ENCODE measurements around the gene PLPP4. TPM values are rescaled to one million over a fixed set of nuclear protein-coding genes. Genes with fewer than 3 reads are reported as not detected.
A peak's percentile ranks its signal among the peaks of the same experiment; 100 is the strongest.

The PLPP4 gene
- total and polyA plus RNA-seq, 5 donors from 2014 or later = not detected

DNA sequence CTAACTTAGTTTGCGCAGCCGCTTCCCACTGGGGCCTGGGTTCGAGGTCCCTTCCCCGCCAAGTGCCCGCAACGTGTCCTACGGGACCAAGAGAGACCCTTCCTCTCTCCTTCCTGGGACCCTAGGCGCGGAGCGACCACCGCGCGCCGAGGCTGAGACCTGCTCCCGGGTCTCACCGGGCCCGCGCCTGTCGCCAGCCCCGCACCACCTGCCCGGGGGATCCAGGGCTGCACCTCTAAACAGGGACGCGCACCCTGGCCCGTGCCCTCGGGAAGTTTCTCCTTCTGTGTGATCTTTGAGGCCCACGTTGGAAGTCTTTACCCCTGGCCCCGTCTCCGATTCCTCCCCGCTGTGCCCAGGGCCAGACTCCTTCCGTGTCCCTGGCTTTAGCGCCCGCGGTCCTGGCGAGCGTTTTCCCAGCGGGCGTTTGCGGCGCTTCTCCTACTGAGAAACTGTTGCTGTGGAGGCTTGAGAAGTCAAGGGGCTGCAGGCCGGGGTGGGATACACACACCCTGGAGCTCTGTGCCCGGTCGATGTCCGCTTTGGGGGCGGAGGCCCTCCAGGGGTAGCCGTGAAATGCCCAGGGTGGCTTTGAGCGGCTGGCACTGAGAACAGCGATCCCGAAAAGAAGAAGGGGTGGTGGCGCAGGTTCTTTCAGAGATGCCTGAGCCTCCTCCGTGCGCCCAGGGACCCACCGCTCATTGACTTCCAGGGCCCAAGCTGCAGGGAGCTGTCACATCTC lies 575 bp downstream of the PLPP4 start:
- H3K4me3 ChIP-seq (ENCODE audit: low read depth, low read length) = no peak overlapping the region
- Mint-ChIP-seq H3K36me3 (no peaks in the 10 kb centered on the region), H3K4me3 (no peak overlapping the region), H3K4me1 (no peaks in the 10 kb centered on the region), H3K9me3 (peaks cover 0 to 3% (median 0%) of the 10 kb centered on the region in 7 donors), H3K27me3 (peaks cover 38% of the 10 kb centered on the region), H3K27ac (no peak overlapping the region)
- H3K27me3 ChIP-seq (ENCODE audit: control insufficient read depth, insufficient read depth, low read length) = peaks cover 14% of the 10 kb centered on the region
- H3K36me3 ChIP-seq (ENCODE audit: control insufficient read depth, insufficient read depth, low read length) = no peaks in the 10 kb centered on the region
- DNase-seq (no peak), ATAC-seq (ENCODE audit: low read depth in 2 of 2) (no peak)
- no peak overlapping the region for H3K27ac ChIP-seq (ENCODE audit: insufficient read depth, low read length, poor library complexity, severe bottlenecking)
- H3K9me3 ChIP-seq (ENCODE audit: control insufficient read depth in 2 of 2, low read length in 2 of 2) = no peaks in the 10 kb centered on the region
- H3K4me1 ChIP-seq (ENCODE audit: control insufficient read depth, insufficient read depth, low read length, poor library complexity, severe bottlenecking) = no peaks in the 10 kb centered on the region

DNA sequence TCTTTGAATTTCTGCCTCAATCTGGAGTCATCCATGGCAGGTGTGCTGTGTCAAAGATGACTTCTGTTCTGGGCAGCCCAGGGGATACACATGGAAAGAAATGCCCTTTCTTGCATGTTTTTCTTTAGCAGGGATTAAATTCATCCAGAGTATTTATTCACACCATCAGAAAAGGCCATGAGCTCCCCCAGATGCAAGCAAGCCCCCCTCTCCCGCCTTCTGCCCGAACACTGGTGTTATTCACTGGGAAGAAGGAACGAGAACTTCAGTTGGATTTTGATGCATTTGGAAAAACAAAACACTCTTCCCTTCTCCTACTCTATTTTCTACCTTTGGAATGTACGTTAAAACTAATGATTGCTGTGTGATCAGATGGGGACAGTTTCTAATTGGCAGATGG lies 1.4 kb downstream of the PLPP4 start:
- H3K4me1 ChIP-seq (ENCODE audit: control insufficient read depth, insufficient read depth, low read length, poor library complexity, severe bottlenecking) = no peaks in the 10 kb centered on the region
- Mint-ChIP-seq H3K4me1 (no peaks in the 10 kb centered on the region), H3K36me3 (no peaks in the 10 kb centered on the region), H3K4me3 (no peak overlapping the region), H3K27ac (no peak overlapping the region), H3K9me3 (peaks cover 0 to 3% (median 0%) of the 10 kb centered on the region in 7 donors), H3K27me3 (peaks cover 38% of the 10 kb centered on the region)
- H3K27ac ChIP-seq (ENCODE audit: insufficient read depth, low read length, poor library complexity, severe bottlenecking) = no peak overlapping the region
- no peak for DNase-seq
- no peak for ATAC-seq (ENCODE audit: low read depth in 2 of 2)
- no peaks in the 10 kb centered on the region for H3K36me3 ChIP-seq (ENCODE audit: control insufficient read depth, insufficient read depth, low read length)
- no peaks in the 10 kb centered on the region for H3K9me3 ChIP-seq (ENCODE audit: control insufficient read depth in 2 of 2, low read length in 2 of 2)
- H3K4me3 ChIP-seq (ENCODE audit: low read depth, low read length) = no peak overlapping the region
- peaks cover 14% of the 10 kb centered on the region for H3K27me3 ChIP-seq (ENCODE audit: control insufficient read depth, insufficient read depth, low read length)

DNA sequence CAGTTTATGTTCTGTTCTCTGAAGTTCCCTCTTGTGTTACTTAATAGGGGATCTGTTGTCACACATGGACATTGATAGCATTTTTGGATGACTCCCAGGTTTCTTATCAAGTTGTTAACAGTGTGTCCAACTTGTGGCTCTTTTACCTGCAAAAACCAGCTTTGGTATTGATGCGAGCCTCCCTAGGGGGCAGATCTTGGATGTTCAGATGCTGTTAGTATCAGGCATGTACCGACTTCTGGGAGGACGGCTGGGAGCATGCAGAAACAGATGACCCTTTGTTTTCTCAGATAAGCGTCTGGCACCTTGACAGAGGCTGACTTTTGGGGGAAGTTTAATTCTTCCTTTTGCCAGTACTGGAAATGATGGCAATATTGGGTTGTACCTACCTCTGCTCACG lies 2.2 kb downstream of the PLPP4 start:
- Mint-ChIP-seq H3K27ac (no peak overlapping the region), H3K27me3 (peaks cover 38% of the 10 kb centered on the region), H3K4me1 (no peaks in the 10 kb centered on the region), H3K9me3 (peaks cover 0 to 2% (median 0%) of the 10 kb centered on the region in 7 donors), H3K4me3 (no peak overlapping the region), H3K36me3 (no peaks in the 10 kb centered on the region)
- no peak overlapping the region for H3K27ac ChIP-seq (ENCODE audit: insufficient read depth, low read length, poor library complexity, severe bottlenecking)
- H3K9me3 ChIP-seq (ENCODE audit: control insufficient read depth in 2 of 2, low read length in 2 of 2) = no peaks in the 10 kb centered on the region
- H3K4me1 ChIP-seq (ENCODE audit: control insufficient read depth, insufficient read depth, low read length, poor library complexity, severe bottlenecking) = no peaks in the 10 kb centered on the region
- DNase-seq = no peak
- peaks cover 14% of the 10 kb centered on the region for H3K27me3 ChIP-seq (ENCODE audit: control insufficient read depth, insufficient read depth, low read length)
- H3K4me3 ChIP-seq (ENCODE audit: low read depth, low read length) = no peak overlapping the region
- H3K36me3 ChIP-seq (ENCODE audit: control insufficient read depth, insufficient read depth, low read length) = no peaks in the 10 kb centered on the region
- ATAC-seq (ENCODE audit: low read depth in 2 of 2) = no peak

DNA sequence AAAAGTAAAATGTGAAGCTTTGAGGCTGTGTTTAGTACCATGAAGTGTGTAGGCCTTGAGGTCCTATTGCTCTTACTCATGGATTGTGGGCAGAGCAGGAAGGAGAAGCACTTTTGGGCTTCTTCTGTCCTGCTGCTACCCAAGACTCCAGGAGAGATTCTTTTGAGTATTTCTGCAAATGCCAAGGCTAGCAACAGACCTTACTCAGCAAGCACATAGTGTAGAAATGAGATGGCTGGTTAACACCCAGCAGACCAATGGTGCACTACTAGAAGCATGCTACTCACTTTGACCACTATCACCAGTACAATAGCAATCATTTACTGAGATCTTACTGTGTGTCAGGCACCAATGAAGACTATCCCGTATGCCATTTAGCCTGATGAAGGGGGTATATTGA lies 3.2 kb downstream of the PLPP4 start:
- ATAC-seq (ENCODE audit: low read depth in 2 of 2) (no peak), DNase-seq (no peak)
- no peaks in the 10 kb centered on the region for H3K4me1 Mint-ChIP-seq
- Histone ChIP-seq H3K4me3 (ENCODE audit: low read depth, low read length) (no peak overlapping the region), H3K9me3 (ENCODE audit: control insufficient read depth in 2 of 2, low read length in 2 of 2) (no peaks in the 10 kb centered on the region), H3K4me1 (ENCODE audit: control insufficient read depth, insufficient read depth, low read length, poor library complexity, severe bottlenecking) (no peaks in the 10 kb centered on the region), H3K27me3 (ENCODE audit: control insufficient read depth, insufficient read depth, low read length) (peaks cover 14% of the 10 kb centered on the region), H3K27ac (ENCODE audit: insufficient read depth, low read length, poor library complexity, severe bottlenecking) (no peak overlapping the region), H3K36me3 (ENCODE audit: control insufficient read depth, insufficient read depth, low read length) (no peaks in the 10 kb centered on the region)
- H3K9me3 Mint-ChIP-seq = peaks cover 0 to 2% (median 0%) of the 10 kb centered on the region in 7 donors
- H3K27ac Mint-ChIP-seq = no peak overlapping the region
- peaks cover 31% of the 10 kb centered on the region for H3K27me3 Mint-ChIP-seq
- no peaks in the 10 kb centered on the region for H3K36me3 Mint-ChIP-seq
- H3K4me3 Mint-ChIP-seq = no peak overlapping the region

DNA sequence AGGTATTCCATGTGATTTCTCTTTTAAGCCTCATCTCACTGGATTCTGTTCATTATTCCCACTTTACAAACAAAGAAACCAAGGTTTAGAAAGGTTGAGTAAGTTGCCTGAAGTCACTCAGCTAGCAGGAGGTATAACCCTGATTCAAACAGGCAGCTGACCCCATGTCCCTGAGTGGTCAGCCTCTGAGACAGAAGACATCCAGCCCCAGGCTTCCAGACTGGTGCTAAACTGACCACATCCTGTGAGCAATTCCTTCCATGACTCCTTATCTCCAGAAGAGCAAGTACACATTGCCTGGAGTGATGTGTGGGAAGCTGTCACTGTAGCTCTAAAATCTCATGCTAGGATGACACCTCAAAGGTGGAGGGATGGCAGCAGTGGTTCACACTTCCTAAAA lies 3.7 kb downstream of the PLPP4 start:
- ATAC-seq (ENCODE audit: low read depth in 2 of 2) (no peak), DNase-seq (no peak)
- H3K27ac ChIP-seq (ENCODE audit: insufficient read depth, low read length, poor library complexity, severe bottlenecking) = no peak overlapping the region
- Mint-ChIP-seq H3K36me3 (no peaks in the 10 kb centered on the region), H3K9me3 (peaks cover 0 to 2% (median 0%) of the 10 kb centered on the region in 7 donors), H3K27ac (no peak overlapping the region), H3K27me3 (peaks cover 27% of the 10 kb centered on the region), H3K4me1 (no peaks in the 10 kb centered on the region), H3K4me3 (no peak overlapping the region)
- peaks cover 12% of the 10 kb centered on the region for H3K27me3 ChIP-seq (ENCODE audit: control insufficient read depth, insufficient read depth, low read length)
- no peaks in the 10 kb centered on the region for H3K36me3 ChIP-seq (ENCODE audit: control insufficient read depth, insufficient read depth, low read length)
- no peaks in the 10 kb centered on the region for H3K4me1 ChIP-seq (ENCODE audit: control insufficient read depth, insufficient read depth, low read length, poor library complexity, severe bottlenecking)
- H3K4me3 ChIP-seq (ENCODE audit: low read depth, low read length) = no peak overlapping the region
- H3K9me3 ChIP-seq (ENCODE audit: control insufficient read depth in 2 of 2, low read length in 2 of 2) = no peaks in the 10 kb centered on the region

DNA sequence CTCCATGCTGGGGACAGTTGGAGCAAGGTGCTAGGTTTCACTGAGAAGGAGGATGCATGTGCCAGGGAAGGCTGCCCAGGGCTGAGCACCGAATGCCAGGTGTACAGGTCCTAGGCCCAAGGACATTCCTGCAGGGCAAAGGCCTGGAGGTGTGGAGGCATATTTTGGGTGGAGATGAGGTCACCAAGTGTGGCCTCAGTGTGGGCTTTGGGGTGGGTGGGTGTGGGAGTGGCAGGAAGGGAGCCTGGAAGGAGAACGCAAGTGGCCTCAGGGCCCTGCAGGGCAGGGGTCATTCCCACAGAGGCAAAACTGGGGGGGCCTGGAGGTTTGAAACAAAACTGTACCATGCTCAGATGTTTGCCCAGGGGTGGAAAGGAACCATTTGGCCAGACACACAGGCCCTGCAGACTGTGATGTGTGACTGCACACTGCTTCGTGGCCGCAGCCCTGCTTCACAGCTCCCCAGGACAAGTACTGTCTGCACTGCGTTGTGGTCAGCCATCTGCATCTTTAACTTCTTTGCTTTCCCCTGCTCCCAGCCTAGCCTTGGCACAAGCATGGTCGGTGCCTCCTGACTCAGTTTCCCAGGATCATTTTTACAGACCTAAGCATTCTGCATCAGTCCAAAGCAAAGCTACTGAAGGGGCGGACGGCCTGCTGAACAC lies 5.1 kb downstream of the PLPP4 start:
- Histone ChIP-seq H3K9me3 (ENCODE audit: control insufficient read depth in 2 of 2, low read length in 2 of 2) (no peaks in the 10 kb centered on the region), H3K27me3 (ENCODE audit: control insufficient read depth, insufficient read depth, low read length) (peaks cover 8% of the 10 kb centered on the region), H3K36me3 (ENCODE audit: control insufficient read depth, insufficient read depth, low read length) (no peaks in the 10 kb centered on the region), H3K27ac (ENCODE audit: insufficient read depth, low read length, poor library complexity, severe bottlenecking) (no peak overlapping the region), H3K4me1 (ENCODE audit: control insufficient read depth, insufficient read depth, low read length, poor library complexity, severe bottlenecking) (no peaks in the 10 kb centered on the region), H3K4me3 (ENCODE audit: low read depth, low read length) (no peak overlapping the region)
- H3K27ac Mint-ChIP-seq = no peak overlapping the region
- no peak overlapping the region for H3K4me3 Mint-ChIP-seq
- peaks cover 22% of the 10 kb centered on the region for H3K27me3 Mint-ChIP-seq
- ATAC-seq (ENCODE audit: low read depth in 2 of 2) (no peak), DNase-seq (no peak)
- peaks cover 0 to 2% (median 0%) of the 10 kb centered on the region in 7 donors for H3K9me3 Mint-ChIP-seq
- no peaks in the 10 kb centered on the region for H3K4me1 Mint-ChIP-seq
- no peaks in the 10 kb centered on the region for H3K36me3 Mint-ChIP-seq

DNA sequence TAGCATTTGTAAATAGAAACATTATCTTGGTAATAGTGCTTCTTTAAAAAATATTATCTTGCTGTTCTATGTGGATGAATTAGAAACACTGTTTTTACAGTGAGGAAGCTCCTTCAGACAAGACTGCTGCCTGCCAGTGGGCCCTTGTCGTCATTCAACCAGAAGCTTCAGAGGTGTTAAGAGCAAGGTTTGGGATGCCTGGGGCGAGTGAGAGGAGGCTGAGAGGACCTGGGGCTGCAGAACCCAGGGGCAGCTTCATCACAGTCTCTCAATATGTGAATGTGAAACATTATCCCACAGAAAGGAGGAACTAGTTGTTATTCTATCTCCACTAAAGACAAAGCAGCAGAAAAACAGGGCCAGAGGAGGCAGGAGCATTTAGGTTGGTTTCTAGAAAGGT lies 8.1 kb downstream of the PLPP4 start:
- no peaks in the 10 kb centered on the region for H3K9me3 Mint-ChIP-seq

DNA sequence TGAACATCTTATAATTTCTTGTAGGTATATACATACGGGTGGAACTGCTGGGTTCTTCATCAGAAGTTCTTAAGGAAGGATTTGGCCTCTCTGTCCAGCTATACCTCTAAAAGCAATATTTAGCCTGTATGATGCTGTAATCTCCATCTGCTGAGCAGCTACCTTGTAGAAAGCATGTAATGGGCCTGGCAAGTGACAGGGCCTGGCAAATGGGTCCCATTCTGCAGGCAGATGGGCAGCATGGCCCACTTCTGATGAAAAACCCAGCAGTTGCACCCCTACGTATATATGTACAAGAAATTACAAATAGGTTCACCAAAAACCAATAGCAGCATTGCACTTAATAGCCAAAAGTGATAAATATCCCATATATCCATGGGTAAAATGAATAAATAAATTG lies 9.0 kb downstream of the PLPP4 start:
- Mint-ChIP-seq H3K27me3 (no peaks in the 10 kb centered on the region), H3K27ac (peak overlapping the region in 1 of 3 donors; percentile 58), H3K4me1 (no peaks in the 10 kb centered on the region), H3K4me3 (no peak overlapping the region), H3K9me3 (peaks cover 0 to 1% (median 0%) of the 10 kb centered on the region in 7 donors), H3K36me3 (no peaks in the 10 kb centered on the region)
- no peak for DNase-seq
- no peaks in the 10 kb centered on the region for H3K27me3 ChIP-seq (ENCODE audit: control insufficient read depth, insufficient read depth, low read length)
- ATAC-seq (ENCODE audit: low read depth in 2 of 2) = no peak
- no peaks in the 10 kb centered on the region for H3K4me1 ChIP-seq (ENCODE audit: control insufficient read depth, insufficient read depth, low read length, poor library complexity, severe bottlenecking)
- H3K27ac ChIP-seq (ENCODE audit: insufficient read depth, low read length, poor library complexity, severe bottlenecking) = no peak overlapping the region
- H3K36me3 ChIP-seq (ENCODE audit: control insufficient read depth, insufficient read depth, low read length) = no peaks in the 10 kb centered on the region
- H3K9me3 ChIP-seq (ENCODE audit: control insufficient read depth in 2 of 2, low read length in 2 of 2) = no peaks in the 10 kb centered on the region
- no peak overlapping the region for H3K4me3 ChIP-seq (ENCODE audit: low read depth, low read length)

More for the DNA sequence above, 8.1 kb downstream of the PLPP4 start:
- no peak overlapping the region for H3K4me3 Mint-ChIP-seq
- H3K27me3 Mint-ChIP-seq = peaks cover 2% of the 10 kb centered on the region
- no peaks in the 10 kb centered on the region for H3K4me1 Mint-ChIP-seq
- Histone ChIP-seq H3K36me3 (ENCODE audit: control insufficient read depth, insufficient read depth, low read length) (no peaks in the 10 kb centered on the region), H3K27me3 (ENCODE audit: control insufficient read depth, insufficient read depth, low read length) (no peaks in the 10 kb centered on the region), H3K27ac (ENCODE audit: insufficient read depth, low read length, poor library complexity, severe bottlenecking) (no peak overlapping the region), H3K4me3 (ENCODE audit: low read depth, low read length) (no peak overlapping the region), H3K9me3 (ENCODE audit: control insufficient read depth in 2 of 2, low read length in 2 of 2) (no peaks in the 10 kb centered on the region), H3K4me1 (ENCODE audit: control insufficient read depth, insufficient read depth, low read length, poor library complexity, severe bottlenecking) (no peaks in the 10 kb centered on the region)
- no peaks in the 10 kb centered on the region for H3K36me3 Mint-ChIP-seq
- no peak overlapping the region for H3K27ac Mint-ChIP-seq
- DNase-seq (no peak), ATAC-seq (ENCODE audit: low read depth in 2 of 2) (no peak)

Data from CD4-positive, CD25-positive, alpha-beta regulatory T cell (primary cell).